Measurements from ENCODE around the gene MMP24. TPM values are rescaled to one million over a fixed set of nuclear protein-coding genes. Genes with fewer than 3 reads are reported as not detected.

Gene MMP24
- total RNA-seq, 1 donor from 2014 or later, result 0.05 TPM

- no peaks in the 10 kb centered on the region for H3K27me3 Mint-ChIP-seq (ENCODE audit: insufficient read depth)
- no peak overlapping the region for H3K4me3 Mint-ChIP-seq
- H3K9me3 Mint-ChIP-seq, result no peaks in the 10 kb centered on the region
- DNase-seq (ENCODE audit: low spot score), result no peak
- no peaks in the 10 kb centered on the region for H3K36me3 Mint-ChIP-seq (ENCODE audit: low read depth)
- intact Hi-C loops (cut with micrococcal nuclease), result no loop called here
- no peaks in the 10 kb centered on the region for H3K4me1 Mint-ChIP-seq (ENCODE audit: low read depth)
- H3K27ac Mint-ChIP-seq, result no peak overlapping the region
These were observed 71.2 kb downstream of the MMP24 start for GRCh38 chr20:35297740-35298139.

GRCh38 chr20:35298264-35298663 lies 71.8 kb downstream of the MMP24 start:
- H3K4me1 Mint-ChIP-seq (ENCODE audit: low read depth), result peaks cover under 1% of the 10 kb centered on the region
- H3K9me3 Mint-ChIP-seq, result no peaks in the 10 kb centered on the region
- H3K4me3 Mint-ChIP-seq, result no peak overlapping the region
- H3K27ac Mint-ChIP-seq, result no peak overlapping the region
- no peak for DNase-seq (ENCODE audit: low spot score)
- H3K27me3 Mint-ChIP-seq (ENCODE audit: insufficient read depth), result no peaks in the 10 kb centered on the region
- H3K36me3 Mint-ChIP-seq (ENCODE audit: low read depth), result no peaks in the 10 kb centered on the region
- intact Hi-C loops (cut with micrococcal nuclease), result no loop called here

- H3K9me3 Mint-ChIP-seq, result no peaks in the 10 kb centered on the region
- H3K27ac Mint-ChIP-seq, result no peak overlapping the region
- intact Hi-C loops (cut with micrococcal nuclease), result loop anchor here (10.0 kb wide), 1 partner anchor 365 kb away; the partner anchor contains the start of genes CPNE1 and RBM12
- no peak overlapping the region for H3K4me3 Mint-ChIP-seq
- peaks cover 12% of the 10 kb centered on the region for H3K4me1 Mint-ChIP-seq (ENCODE audit: low read depth)
- H3K27me3 Mint-ChIP-seq (ENCODE audit: insufficient read depth), result no peaks in the 10 kb centered on the region
- DNase-seq (ENCODE audit: low spot score), result no peak
- no peaks in the 10 kb centered on the region for H3K36me3 Mint-ChIP-seq (ENCODE audit: low read depth)
These were observed 73.3 kb downstream of the MMP24 start for GRCh38 chr20:35299780-35300179.

- Mint-ChIP-seq H3K9me3 (no peaks in the 10 kb centered on the region), H3K4me3 (no peak overlapping the region), H3K36me3 (ENCODE audit: low read depth) (peaks cover 3% of the 10 kb centered on the region), H3K4me1 (ENCODE audit: low read depth) (peaks cover 21% of the 10 kb centered on the region), H3K27ac (no peak overlapping the region), H3K27me3 (ENCODE audit: insufficient read depth) (no peaks in the 10 kb centered on the region)
- intact Hi-C loops (cut with micrococcal nuclease), result loop anchor here (10.0 kb wide), 1 partner anchor 364 kb away; the partner anchor contains the start of genes CPNE1 and RBM12
- DNase-seq (ENCODE audit: low spot score), result no peak
These were observed 74.2 kb downstream of the MMP24 start for GRCh38 chr20:35300469-35301262.

GRCh38 chr20:35301426-35301825 lies 74.9 kb downstream of the MMP24 start:
- peaks cover 27% of the 10 kb centered on the region for H3K4me1 Mint-ChIP-seq (ENCODE audit: low read depth)
- no peaks in the 10 kb centered on the region for H3K27me3 Mint-ChIP-seq (ENCODE audit: insufficient read depth)
- H3K27ac Mint-ChIP-seq, result no peak overlapping the region
- no peak overlapping the region for H3K4me3 Mint-ChIP-seq
- intact Hi-C loops (cut with micrococcal nuclease), result loop anchor here (10.0 kb wide), 1 partner anchor 363 kb away; the partner anchor contains the start of genes CPNE1 and RBM12
- H3K36me3 Mint-ChIP-seq (ENCODE audit: low read depth), result peaks cover 3% of the 10 kb centered on the region
- no peaks in the 10 kb centered on the region for H3K9me3 Mint-ChIP-seq
- DNase-seq (ENCODE audit: low spot score), result no peak

GRCh38 chr20:35302421-35303335 lies 76.2 kb downstream of the MMP24 start:
- no peaks in the 10 kb centered on the region for H3K27me3 Mint-ChIP-seq (ENCODE audit: insufficient read depth)
- peaks cover 4% of the 10 kb centered on the region for H3K36me3 Mint-ChIP-seq (ENCODE audit: low read depth)
- no peaks in the 10 kb centered on the region for H3K9me3 Mint-ChIP-seq
- no peak overlapping the region for H3K27ac Mint-ChIP-seq
- H3K4me3 Mint-ChIP-seq, result no peak overlapping the region
- peaks cover 32% of the 10 kb centered on the region for H3K4me1 Mint-ChIP-seq (ENCODE audit: low read depth)
- DNase-seq (ENCODE audit: low spot score), result no peak
- intact Hi-C loops (cut with micrococcal nuclease), result loop anchor here (10.0 kb wide), 1 partner anchor 362 kb away; the partner anchor contains the start of genes CPNE1 and RBM12

GRCh38 chr20:35303382-35303734 lies 76.9 kb downstream of the MMP24 start:
- Mint-ChIP-seq H3K9me3 (no peaks in the 10 kb centered on the region), H3K27ac (no peak overlapping the region), H3K27me3 (ENCODE audit: insufficient read depth) (no peaks in the 10 kb centered on the region), H3K36me3 (ENCODE audit: low read depth) (peaks cover 7% of the 10 kb centered on the region), H3K4me1 (ENCODE audit: low read depth) (peaks cover 32% of the 10 kb centered on the region), H3K4me3 (no peak overlapping the region)
- no peak for DNase-seq (ENCODE audit: low spot score)
- intact Hi-C loops (cut with micrococcal nuclease), result loop anchor here (10.0 kb wide), 1 partner anchor 361 kb away; the partner anchor contains the start of genes CPNE1 and RBM12

- Mint-ChIP-seq H3K4me3 (no peak overlapping the region), H3K36me3 (ENCODE audit: low read depth) (peaks cover 7% of the 10 kb centered on the region), H3K27ac (peak overlapping the region; percentile 71), H3K4me1 (ENCODE audit: low read depth) (peaks cover 32% of the 10 kb centered on the region), H3K27me3 (ENCODE audit: insufficient read depth) (no peaks in the 10 kb centered on the region), H3K9me3 (no peaks in the 10 kb centered on the region)
- DNase-seq (ENCODE audit: low spot score), result peak; percentile 81
- intact Hi-C loops (cut with micrococcal nuclease), result loop anchor here (1.0 to 10.0 kb wide), 5 partner anchors 25 to 361 kb away; partner anchors contain the start of genes CEP250, CPNE1 and RBM12
These were observed 77.4 kb downstream of the MMP24 start for GRCh38 chr20:35303735-35304491.

- no peak for DNase-seq (ENCODE audit: low spot score)
- Mint-ChIP-seq H3K36me3 (ENCODE audit: low read depth) (peaks cover 9% of the 10 kb centered on the region), H3K27me3 (ENCODE audit: insufficient read depth) (no peaks in the 10 kb centered on the region), H3K4me1 (ENCODE audit: low read depth) (peaks cover 32% of the 10 kb centered on the region), H3K4me3 (no peak overlapping the region), H3K9me3 (no peaks in the 10 kb centered on the region), H3K27ac (no peak overlapping the region)
- intact Hi-C loops (cut with micrococcal nuclease), result loop anchor here (1.0 to 10.0 kb wide), 6 partner anchors 24 to 360 kb away; partner anchors contain the start of genes CEP250, CPNE1 and RBM12
These were observed 78.5 kb downstream of the MMP24 start for GRCh38 chr20:35304956-35305355.

- Mint-ChIP-seq H3K27ac (peak overlapping the region; percentile 85), H3K4me3 (peak overlapping the region; percentile 9), H3K27me3 (ENCODE audit: insufficient read depth) (no peaks in the 10 kb centered on the region), H3K4me1 (ENCODE audit: low read depth) (peaks cover 33% of the 10 kb centered on the region), H3K9me3 (no peaks in the 10 kb centered on the region), H3K36me3 (ENCODE audit: low read depth) (peaks cover 11% of the 10 kb centered on the region)
- peak; percentile 61 for DNase-seq (ENCODE audit: low spot score)
- intact Hi-C loops (cut with micrococcal nuclease), result loop anchor here (1.0 to 10.0 kb wide), 3 partner anchors 149 to 359 kb away; partner anchors contain the start of genes CEP250, CPNE1 and RBM12
These were observed 79.4 kb downstream of the MMP24 start for GRCh38 chr20:35305682-35306556.

- peaks cover 42% of the 10 kb centered on the region for H3K4me1 Mint-ChIP-seq (ENCODE audit: low read depth)
- intact Hi-C loops (cut with micrococcal nuclease), result loop anchor here (10.0 kb wide), 1 partner anchor 358 kb away; the partner anchor contains the start of genes CPNE1 and RBM12
- H3K36me3 Mint-ChIP-seq (ENCODE audit: low read depth), result peaks cover 13% of the 10 kb centered on the region
- H3K27me3 Mint-ChIP-seq (ENCODE audit: insufficient read depth), result no peaks in the 10 kb centered on the region
- no peak for DNase-seq (ENCODE audit: low spot score)
- H3K27ac Mint-ChIP-seq, result peak overlapping the region; percentile 1
- no peaks in the 10 kb centered on the region for H3K9me3 Mint-ChIP-seq
- no peak overlapping the region for H3K4me3 Mint-ChIP-seq
These were observed 80.5 kb downstream of the MMP24 start for GRCh38 chr20:35306931-35307517.
